ENCODE results near the gene FGF21. TPM values are rescaled to one million over a fixed set of nuclear protein-coding genes. Genes with fewer than 3 reads are reported as not detected.

FGF21 gene
- polyA plus RNA-seq, 2 of the 4 experiments (the other 2 are of a cell fraction), result 0.06 TPM; not detected in 1

DNA sequence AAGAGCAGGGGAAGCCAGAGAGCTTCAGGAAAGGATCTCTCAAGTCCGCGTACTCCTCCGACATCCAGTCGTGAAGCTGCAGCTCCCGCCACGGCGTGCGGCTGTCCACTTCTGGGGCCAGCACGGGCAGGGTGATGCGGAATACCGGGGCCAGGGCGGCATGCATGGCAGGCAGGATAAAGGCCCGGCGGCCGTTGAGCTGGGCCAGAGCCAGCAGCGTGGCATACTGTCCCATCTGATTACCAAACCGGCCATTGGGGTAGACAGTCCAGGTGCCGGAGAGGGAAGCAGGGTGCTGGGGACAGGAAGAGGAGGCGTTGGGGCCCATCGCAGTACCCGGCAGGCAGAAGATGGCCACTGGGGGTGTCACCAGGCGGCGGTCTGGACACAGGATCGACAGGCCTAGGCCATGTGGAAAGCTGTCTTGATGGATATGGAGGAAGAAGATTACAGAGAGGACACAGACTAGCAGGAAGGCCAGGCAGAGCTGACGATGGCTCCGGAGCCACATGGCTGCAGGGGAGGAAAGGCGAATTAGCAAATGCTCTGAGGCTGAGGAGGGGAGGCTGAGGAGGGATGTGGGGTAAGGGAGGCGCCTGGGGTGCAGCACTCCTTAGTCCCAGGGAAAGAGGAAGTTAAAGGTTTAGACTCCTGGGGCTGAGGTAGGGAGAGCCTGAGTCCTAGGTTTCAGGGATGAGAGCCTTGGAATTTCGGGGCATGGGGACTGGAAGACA, 4.4 kb upstream of the FGF21 start (continued):
- TF ChIP-seq FOSL2 (IDR thresholded peaks at IDR 0.05) (no peak), FOSL2 (CRISPR knock-in tag; IDR thresholded peaks at IDR 0.05) (no peak), FOXS1 (CRISPR knock-in tag; IDR thresholded peaks at IDR 0.05) (no peak)

DNA sequence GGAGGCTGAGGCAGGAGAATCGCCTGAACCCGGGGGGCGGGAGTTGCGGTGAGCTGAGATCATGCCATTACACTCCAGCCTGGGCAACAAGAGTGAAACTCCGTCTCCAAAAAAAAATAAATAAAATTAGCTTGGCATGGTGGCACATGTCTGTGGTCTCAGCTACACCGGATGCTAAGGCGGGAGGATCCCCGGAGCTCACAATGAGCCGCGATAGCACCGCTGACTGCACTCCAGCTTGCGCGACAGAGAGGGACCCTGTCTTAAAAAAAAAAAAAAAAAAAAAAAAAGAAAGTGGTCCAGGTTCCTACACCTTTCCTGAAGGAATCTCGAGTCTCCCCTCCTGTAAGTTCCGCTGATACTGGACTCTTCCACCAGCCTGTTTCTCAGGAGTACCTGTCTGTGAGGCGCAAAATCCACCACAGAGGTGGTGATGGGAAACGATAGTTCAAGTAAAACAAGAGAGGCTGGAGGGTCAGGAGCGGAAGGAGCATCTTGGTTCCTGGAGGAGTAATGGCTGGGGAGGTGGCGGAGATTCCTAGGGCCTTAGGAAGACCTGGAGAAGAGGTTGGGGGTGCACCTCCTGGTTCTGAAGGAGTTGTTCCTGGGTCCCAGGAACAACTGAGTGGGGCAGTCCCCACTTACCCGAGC, 3.4 kb upstream of the FGF21 start:
- DNase-seq (ENCODE audit: low read depth in 1 of 2, low spot score in 1 of 2), result no peak
- TF ChIP-seq POLR2A (IDR thresholded peaks at IDR 0.05; ENCODE audit: low read length) (no peak), EP300 (IDR thresholded peaks at IDR 0.05) (no peak), CHD4 (IDR thresholded peaks at IDR 0.05; ENCODE audit: borderline replicate concordance) (no peak), HOXB5 (CRISPR knock-in tag; IDR thresholded peaks at IDR 0.05) (no peak), KDM5A (IDR thresholded peaks at IDR 0.05) (no peak), POLR2AphosphoS2 (conservative IDR thresholded peaks at IDR 0.05; ENCODE audit: low read length) (no peak), ZSCAN20 (CRISPR knock-in tag; IDR thresholded peaks at IDR 0.05) (no peak), CBX8 (IDR thresholded peaks at IDR 0.05) (no peak), RNF2 (IDR thresholded peaks at IDR 0.05; ENCODE audit: borderline replicate concordance, low read depth) (no peak), RCOR1 (IDR thresholded peaks at IDR 0.05; ENCODE audit: low read depth, low read length) (no peak), EHMT2 (IDR thresholded peaks at IDR 0.05; ENCODE audit: low read depth) (no peak)
- TF ChIP-seq, protein P1, sequence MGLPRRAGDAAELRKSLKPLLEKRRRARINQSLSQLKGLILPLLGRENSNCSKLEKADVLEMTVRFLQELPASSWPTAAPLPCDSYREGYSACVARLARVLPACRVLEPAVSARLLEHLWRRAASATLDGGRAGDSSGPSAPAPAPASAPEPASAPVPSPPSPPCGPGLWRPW (IDR thresholded peaks at IDR 0.05), result no peak
- ChIA-PET POLR2A (no interaction called here), CTCF (interaction anchor here (1.2 to 1.7 kb wide), 4 partner anchors 22 to 248 kb away, joined by 3 to 6 read pairs (median 4); partner anchors contain the start of genes CA11 and HSD17B14)
- Histone ChIP-seq H3K9me3 (no peaks in the 10 kb centered on the region), H3K27ac (peak overlapping the region; percentile 57 to 75; a peak in 5 of 6 replicates), H3K4me3 (peak overlapping the region; percentile 47), H3K4me1 (peaks cover 36% of the 10 kb centered on the region), H3K4me2 (peak overlapping the region; percentile 95)
- no peak for FAIRE-seq
- 92% methylated on average over 20 of the region's 20 CpGs for WGBS (ENCODE audit: missing lambda C conversion rate)
- 0 out of 6 replicates have a peak, but pooled peaks of 1 of the 2 experiments have one; percentile 3 for ATAC-seq

DNA sequence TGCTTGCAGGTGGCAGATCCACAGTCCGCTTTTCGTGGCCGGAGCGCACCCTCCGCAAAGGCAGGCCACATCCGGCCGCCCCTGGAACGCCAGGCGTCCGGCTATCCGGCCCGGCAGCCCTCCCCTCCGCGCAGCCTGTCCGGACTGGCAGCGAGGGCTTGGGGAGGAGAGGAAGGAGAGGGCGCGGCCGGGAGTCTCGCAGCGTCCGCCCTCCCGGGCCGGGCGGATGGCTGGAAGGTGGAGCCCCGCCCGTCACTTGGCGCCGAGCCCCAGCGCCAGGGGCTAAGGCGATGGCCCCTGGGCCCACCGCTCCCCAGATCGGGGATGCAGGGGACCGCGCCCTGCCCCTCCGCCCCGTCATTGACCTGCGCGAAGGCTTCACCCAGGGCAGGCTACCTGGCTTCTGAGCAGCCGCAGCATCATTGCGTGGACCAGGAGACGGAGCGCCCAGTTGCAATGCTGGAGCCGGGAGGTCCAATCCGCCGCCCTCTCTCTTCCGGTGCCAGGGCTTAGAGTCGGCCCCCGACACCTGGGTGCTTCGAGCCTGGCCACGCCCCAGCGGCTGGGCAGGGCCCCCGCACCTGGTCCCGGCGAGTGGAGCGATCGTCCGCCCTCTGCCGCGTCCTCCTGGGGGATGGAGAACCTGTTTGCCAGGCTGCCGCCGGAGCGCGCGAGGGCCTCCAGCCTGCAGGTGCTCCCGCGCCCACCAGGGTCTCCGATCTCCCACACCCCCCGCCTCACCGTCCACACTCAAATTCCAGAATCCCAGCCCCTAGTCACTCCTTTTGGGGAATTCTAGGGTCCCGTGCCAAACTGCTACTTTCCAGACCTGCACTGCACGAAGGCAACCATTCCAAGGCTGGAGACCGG, 2.6 kb upstream of the FGF21 start, which contains the start of gene FUT1:
TSS of gene FUT1 (minus strand) at position 146 of the 870 bp plus-strand sequence. CDS start 1,360 bp downstream, outside the sequence.
- H3K4me1 ChIP-seq, result peaks cover 32% of the 10 kb centered on the region
- TF ChIP-seq, protein P2, sequence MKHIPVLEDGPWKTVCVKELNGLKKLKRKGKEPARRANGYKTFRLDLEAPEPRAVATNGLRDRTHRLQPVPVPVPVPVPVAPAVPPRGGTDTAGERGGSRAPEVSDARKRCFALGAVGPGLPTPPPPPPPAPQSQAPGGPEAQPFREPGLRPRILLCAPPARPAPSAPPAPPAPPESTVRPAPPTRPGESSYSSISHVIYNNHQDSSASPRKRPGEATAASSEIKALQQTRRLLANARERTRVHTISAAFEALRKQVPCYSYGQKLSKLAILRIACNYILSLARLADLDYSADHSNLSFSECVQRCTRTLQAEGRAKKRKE (CRISPR knock-in tag; IDR thresholded peaks at IDR 0.05; ENCODE audit: low read depth), result no peak
- TF ChIP-seq POLR2A (IDR thresholded peaks at IDR 0.05; ENCODE audit: low read length) (0 out of 2 replicates have a peak, but pooled peaks have one; percentile 7), JUN (IDR thresholded peaks at IDR 0.05) (0 out of 5 replicates have a peak, but pooled peaks of 1 of the 2 experiments have one; percentile 14)
- TF ChIP-seq, protein P3, sequence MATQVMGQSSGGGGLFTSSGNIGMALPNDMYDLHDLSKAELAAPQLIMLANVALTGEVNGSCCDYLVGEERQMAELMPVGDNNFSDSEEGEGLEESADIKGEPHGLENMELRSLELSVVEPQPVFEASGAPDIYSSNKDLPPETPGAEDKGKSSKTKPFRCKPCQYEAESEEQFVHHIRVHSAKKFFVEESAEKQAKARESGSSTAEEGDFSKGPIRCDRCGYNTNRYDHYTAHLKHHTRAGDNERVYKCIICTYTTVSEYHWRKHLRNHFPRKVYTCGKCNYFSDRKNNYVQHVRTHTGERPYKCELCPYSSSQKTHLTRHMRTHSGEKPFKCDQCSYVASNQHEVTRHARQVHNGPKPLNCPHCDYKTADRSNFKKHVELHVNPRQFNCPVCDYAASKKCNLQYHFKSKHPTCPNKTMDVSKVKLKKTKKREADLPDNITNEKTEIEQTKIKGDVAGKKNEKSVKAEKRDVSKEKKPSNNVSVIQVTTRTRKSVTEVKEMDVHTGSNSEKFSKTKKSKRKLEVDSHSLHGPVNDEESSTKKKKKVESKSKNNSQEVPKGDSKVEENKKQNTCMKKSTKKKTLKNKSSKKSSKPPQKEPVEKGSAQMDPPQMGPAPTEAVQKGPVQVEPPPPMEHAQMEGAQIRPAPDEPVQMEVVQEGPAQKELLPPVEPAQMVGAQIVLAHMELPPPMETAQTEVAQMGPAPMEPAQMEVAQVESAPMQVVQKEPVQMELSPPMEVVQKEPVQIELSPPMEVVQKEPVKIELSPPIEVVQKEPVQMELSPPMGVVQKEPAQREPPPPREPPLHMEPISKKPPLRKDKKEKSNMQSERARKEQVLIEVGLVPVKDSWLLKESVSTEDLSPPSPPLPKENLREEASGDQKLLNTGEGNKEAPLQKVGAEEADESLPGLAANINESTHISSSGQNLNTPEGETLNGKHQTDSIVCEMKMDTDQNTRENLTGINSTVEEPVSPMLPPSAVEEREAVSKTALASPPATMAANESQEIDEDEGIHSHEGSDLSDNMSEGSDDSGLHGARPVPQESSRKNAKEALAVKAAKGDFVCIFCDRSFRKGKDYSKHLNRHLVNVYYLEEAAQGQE (IDR thresholded peaks at IDR 0.05), result no peak
- no peak for FAIRE-seq
- WGBS (ENCODE audit: missing lambda C conversion rate), result 31% methylated on average over 47 of the region's 73 CpGs
- H3K4me2 ChIP-seq, result peak within 1 kb of the TSS; percentile 95
- H3K4me3 ChIP-seq, result peak within 1 kb of the TSS; percentile 47
- no peak for DNase-seq (ENCODE audit: low read depth in 1 of 2, low spot score in 1 of 2)
- ChIA-PET POLR2A (no interaction called here), CTCF (interaction anchor here (1.7 kb wide), 1 partner anchor 107 kb away, joined by 6 read pairs; the partner anchor contains the start of gene CA11)
- ATAC-seq, result peak; percentile 68 to 84
- peak within 1 kb of the TSS; percentile 57 to 75; a peak in 5 of 6 replicates for H3K27ac ChIP-seq
- no peaks in the 10 kb centered on the region for H3K9me3 ChIP-seq

Data from A549 (cell line).